ENCODE measurements around the gene BSG. TPM values are rescaled to one million over a fixed set of nuclear protein-coding genes. Genes with fewer than 3 reads are reported as not detected.
A peak's percentile ranks its signal among the peaks of the same experiment; 100 is the strongest.
"Not testable (repeated sequence)": the region's sequence is repeated elsewhere in the genome, so short reads cannot be mapped to it uniquely, and the experiment has no call there.

BSG gene
- polyA plus RNA-seq, 5 donors = 219 to 458 (median 275) TPM

DNA sequence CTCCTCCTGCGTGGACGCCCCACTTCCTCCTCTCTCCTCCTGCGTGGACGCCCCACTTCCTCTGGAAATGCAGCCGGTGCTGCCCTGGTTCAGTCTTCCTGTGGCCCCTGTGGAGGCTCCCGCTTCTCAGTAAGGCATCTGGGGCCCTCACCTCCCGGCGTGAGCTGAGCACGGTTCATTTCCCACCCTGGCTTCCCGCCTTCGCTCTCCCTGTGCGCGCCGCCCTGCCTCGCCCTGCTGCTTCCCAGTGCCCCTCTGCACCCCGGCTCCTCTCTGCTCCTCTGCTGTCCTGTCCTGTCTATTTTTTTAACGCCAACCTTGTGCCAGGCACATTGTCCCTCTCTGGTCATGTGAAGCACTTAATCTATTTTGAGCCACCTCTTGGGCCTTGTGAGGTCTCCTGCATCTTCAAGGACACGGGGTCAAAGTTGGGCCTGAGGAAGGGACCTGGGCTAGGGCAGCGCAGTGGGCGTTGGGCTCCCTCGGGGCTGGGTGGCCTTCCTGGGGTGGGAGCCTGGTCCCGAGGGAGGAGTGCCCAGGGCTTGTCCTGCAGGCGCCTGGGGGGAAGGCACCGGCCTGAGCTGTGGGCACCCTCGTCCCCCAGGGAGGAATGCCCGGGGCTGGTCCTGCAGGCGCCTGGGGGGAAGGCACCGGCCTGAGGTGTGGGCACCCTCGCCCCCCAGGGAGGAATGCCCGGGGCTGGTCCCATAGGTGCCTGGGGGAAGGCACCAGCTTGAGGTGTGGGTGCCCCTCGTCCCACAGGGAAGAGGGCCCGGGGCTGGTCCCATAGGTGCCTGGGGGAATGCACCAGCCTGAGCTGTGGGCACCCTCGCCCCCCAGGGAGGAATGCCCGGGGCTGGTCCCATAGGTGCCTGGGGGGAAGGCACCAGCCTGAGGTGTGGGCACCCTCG lies 30.2 kb downstream of the BSG start:
- DNase-seq = no peak

- not testable (repeated sequence) for DNase-seq
These were observed 30.9 kb downstream of the BSG start for GRCh38 chr19:603302-603639.

- not testable (repeated sequence) for DNase-seq
These were observed 31.4 kb downstream of the BSG start for GRCh38 chr19:603779-604178.

DNA sequence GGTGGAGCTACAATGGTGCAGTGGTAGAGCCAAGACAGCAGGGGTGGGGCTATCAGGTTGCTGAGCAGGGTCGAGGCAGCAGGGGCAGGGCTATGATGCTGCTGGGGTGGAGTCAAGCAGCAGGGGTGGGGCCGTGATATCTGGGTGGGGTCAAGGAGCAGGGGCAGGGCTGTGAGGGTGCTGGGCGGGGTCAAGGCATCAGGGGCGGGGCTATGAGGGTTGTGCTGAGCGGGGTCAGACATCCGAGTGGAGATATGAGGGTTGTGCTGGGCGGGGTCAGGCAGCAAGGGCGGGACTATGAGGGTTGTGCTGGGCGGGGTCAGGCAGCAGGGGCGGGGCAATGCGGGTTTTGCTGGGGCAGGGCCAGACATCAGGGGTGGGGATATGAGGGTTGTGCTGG lies 32.0 kb downstream of the BSG start:
- DNase-seq = no peak

GRCh38 chr19:605061-605971 lies 32.9 kb downstream of the BSG start:
- not testable (repeated sequence) for DNase-seq

DNA sequence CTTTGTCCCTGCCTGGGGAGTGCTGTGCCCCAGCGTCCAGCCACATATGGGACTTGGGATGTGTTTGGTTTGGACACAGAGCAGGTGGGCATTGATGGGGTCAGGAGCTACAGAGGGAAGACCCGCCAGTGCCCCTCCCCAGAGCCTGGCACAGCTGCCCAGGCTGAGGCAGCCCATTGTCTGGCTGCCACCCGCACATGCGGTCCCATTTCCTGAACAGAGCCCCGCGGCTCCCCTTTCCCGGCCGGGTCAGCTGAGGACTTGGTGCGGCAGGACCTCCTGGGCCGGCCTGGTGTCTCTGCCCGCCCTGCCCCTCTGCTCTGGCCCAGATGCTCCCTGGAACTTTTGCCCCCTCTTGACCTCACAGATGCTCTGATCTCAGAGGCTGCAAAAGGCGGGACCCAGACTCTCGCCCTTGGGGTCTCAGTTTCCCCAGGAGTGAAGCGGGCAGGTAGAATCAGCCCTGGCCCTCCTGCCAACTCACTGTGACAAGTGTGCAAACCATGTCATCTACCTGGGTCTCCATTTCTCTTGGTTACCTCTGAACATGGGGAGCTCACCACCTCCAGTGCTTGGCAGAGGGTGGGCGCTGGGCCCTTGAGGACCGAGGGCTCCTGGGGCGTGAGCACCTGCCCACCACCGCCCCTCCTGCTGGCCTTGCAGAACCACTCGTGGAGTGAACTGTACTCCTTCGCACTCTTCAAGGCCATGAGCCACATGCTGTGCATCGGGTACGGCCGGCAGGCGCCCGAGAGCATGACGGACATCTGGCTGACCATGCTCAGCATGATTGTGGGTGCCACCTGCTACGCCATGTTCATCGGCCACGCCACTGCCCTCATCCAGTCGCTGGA lies 35.1 kb downstream of the BSG start:
- no peak for DNase-seq

DNA sequence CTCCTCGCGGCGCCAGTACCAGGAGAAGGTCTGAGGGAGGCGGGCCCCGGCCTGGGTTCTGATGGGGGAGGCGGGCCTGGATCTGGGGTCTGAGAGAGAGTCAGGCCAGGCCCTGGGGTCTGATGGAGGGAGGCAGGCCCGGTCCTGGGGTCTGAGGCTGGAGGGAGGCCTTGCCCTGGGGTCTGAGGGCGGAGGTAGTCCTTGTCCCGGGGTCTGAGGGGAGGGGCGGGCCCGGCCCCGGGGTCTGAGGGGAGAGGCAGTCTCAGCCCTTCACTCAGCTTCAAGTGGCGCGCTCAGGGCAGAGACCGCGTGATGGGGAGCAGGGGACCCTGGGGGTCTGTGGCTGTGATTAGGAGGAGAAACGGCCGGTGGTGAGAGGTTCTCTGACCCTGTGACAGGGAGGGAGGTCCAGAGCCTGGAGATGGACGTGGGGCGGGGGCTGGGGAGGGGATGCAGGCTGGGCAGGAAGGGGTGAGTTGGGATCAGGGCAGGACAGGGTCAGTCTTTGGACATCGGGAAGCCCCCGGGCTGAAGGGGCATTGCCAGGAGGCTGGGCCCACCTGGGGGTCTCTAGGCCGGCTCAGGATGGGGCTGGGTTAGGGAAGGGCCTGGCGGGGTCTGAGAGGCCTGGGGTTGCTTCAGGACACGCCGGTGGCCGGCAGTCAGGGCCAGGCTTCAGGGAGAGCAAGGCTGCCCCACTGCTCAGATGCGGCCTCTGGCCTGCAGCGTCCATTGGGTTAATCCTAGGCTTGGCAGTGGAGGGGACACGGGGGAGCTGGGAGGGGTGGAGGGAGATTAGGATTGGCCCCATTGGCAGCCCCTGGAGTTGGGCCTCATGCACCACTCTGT lies 36.0 kb downstream of the BSG start:
- DNase-seq = no peak

GRCh38 chr19:609004-609346 lies 36.6 kb downstream of the BSG start:
- DNase-seq = no peak

- no peak for DNase-seq
These were observed 37.8 kb downstream of the BSG start for GRCh38 chr19:610071-610800.

GRCh38 chr19:610801-611480 lies 38.5 kb downstream of the BSG start:
- peak; percentile 51 to 59 for DNase-seq

DNA sequence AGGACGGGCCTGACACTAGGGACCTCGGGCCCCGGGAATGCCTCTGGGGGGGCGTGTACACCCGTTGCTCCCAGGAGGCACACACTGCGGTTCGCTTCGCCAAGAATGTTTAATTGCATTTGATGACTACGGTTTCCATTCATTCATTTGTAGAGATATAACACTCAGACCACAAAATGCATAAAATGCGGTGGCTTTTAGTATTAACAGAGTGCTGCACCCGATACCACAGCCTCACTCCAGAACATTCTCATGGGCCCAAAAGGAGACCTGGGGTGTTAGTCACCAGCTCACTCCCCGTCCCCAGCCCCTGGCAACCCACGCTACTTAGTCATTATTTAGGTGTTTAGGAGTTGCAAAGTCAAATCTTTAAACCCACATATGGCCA lies 39.1 kb downstream of the BSG start:
- no peak for DNase-seq

DNA sequence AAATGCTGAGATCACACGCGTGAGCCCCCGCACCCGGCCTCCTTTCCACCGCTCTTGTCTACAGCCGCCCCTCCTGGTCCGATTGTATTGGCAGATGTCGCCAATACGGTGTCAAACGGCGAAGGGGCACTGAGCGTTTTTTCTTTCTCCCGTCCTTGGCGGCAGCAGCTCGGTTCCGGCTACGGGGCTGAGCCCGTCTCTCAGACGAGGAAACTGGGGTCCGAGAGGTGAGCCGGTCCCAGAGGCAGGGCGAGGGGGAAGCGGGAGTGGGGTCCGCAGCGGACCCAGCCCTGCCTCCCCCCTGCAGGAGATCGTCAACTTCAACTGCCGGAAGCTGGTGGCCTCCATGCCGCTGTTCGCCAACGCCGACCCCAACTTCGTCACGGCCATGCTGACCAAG lies 40.5 kb downstream of the BSG start:
- DNase-seq = no peak

GRCh38 chr19:613732-614567 lies 41.6 kb downstream of the BSG start:
- no peak for DNase-seq

- no peak for DNase-seq
These were observed 43.2 kb downstream of the BSG start for GRCh38 chr19:615619-616018.

DNA sequence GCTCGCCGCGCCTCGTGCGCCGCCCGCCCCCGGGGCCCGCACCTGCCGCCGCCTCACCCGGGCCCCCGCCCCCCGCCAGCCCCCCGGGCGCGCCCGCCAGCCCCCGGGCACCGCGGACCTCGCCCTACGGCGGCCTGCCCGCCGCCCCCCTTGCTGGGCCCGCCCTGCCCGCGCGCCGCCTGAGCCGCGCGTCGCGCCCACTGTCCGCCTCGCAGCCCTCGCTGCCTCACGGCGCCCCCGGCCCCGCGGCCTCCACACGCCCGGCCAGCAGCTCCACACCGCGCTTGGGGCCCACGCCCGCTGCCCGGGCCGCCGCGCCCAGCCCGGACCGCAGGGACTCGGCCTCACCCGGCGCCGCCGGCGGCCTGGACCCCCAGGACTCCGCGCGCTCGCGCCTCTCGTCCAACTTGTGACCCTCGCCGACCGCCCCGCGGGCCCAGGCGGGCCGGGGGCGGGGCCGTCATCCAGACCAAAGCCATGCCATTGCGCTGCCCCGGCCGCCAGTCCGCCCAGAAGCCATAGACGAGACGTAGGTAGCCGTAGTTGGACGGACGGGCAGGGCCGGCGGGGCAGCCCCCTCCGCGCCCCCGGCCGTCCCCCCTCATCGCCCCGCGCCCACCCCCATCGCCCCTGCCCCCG lies 43.8 kb downstream of the BSG start:
- no peak for DNase-seq

GRCh38 chr19:616747-617526 lies 44.5 kb downstream of the BSG start:
- no peak for DNase-seq

GRCh38 chr19:617551-618246 lies 45.3 kb downstream of the BSG start:
- no peak for DNase-seq
